ENCODE results near the gene KCNH1.
"Not testable (repeated sequence)": the region's sequence is repeated elsewhere in the genome, so short reads cannot be mapped to it uniquely, and the experiment has no call there.

Gene KCNH1

DNA sequence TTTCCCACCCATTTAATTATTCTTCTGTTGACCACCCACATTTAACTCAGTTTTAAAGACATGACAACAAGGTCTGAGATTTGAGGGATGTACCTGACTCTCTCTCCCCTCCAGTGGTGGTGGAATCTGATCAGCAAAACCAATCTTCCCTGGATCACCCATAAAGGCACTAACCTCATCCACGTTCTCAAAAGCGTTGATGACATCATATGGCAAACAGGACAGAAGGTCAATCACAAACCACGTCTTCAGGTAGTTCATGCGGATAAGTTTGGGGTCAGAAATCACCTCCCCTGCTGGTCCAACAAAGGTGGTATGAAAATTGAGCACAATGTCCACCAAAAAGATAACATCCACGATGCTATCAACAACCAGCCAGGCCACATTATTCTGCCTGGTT, 115.3 kb downstream of the KCNH1 start:
- Histone ChIP-seq H3K4me3 (ENCODE audit: low read length) (no peak overlapping the region), H3K36me3 (ENCODE audit: control insufficient read depth, insufficient read depth, low read length) (no peaks in the 10 kb centered on the region), H3K4me1 (ENCODE audit: control insufficient read depth, insufficient read depth, low read length) (no peaks in the 10 kb centered on the region), H3K27ac (ENCODE audit: low read depth, low read length) (no peak overlapping the region), H3K27me3 (ENCODE audit: control insufficient read depth, insufficient read depth, low read length) (no peaks in the 10 kb centered on the region), H3K9ac (ENCODE audit: low read length) (no peak overlapping the region)

DNA sequence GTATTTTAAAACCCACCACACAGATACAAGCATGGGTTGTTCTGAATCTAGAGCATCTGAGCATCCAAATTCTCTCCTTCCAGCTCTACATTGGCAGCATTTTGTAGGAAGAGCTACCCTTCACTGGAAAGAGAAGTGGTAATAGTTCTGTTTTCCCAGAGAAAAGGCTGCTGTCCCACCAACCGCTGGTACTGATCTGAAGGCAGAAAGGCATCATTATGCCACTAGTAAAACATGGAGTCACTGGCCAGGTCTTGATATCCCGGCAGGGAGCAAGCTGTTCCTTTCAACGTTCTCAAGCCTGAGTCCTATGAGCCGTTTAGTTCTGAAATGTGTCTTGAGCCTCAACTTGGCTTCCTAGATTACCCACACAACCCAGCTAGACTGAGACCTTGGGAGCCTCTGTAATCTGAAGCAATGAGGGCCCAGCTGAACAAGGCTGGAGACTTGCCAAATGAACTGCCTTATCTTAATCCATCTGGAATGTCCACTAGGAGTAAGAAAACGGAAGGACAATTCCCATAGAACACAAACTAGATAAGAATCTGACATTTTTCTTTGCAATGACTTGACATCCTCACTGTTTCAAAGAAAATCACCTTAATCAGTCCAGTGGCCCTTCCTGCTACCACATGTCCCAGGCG, 116.8 kb downstream of the KCNH1 start:
- Histone ChIP-seq H3K36me3 (ENCODE audit: control insufficient read depth, insufficient read depth, low read length) (no peaks in the 10 kb centered on the region), H3K27ac (ENCODE audit: low read depth, low read length) (no peak overlapping the region), H3K27me3 (ENCODE audit: control insufficient read depth, insufficient read depth, low read length) (no peaks in the 10 kb centered on the region)

DNA sequence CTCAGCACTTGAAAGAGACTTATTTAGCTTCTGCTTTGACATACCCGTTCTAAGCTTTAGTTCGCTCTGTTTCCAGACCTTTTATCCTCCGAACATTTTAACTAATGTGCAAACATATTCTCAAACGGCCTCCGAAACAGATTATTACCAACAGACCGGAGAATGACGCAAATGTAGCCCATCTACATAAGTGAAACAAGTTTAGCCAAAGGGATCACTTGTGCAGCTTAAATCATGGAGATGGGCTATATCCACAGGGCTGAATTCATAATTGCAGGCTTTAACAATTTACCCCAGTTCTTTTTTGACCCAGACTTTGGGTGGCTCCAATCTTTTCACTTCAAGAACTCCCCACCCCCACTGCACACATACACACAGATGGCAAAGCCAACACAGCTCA, 119.7 kb downstream of the KCNH1 start:
- Histone ChIP-seq H3K36me3 (ENCODE audit: control insufficient read depth, insufficient read depth, low read length) (no peaks in the 10 kb centered on the region), H3K27me3 (ENCODE audit: control insufficient read depth, insufficient read depth, low read length) (no peaks in the 10 kb centered on the region), H3K27ac (ENCODE audit: low read depth, low read length) (no peak overlapping the region), H3K9ac (ENCODE audit: low read length) (no peak overlapping the region), H3K4me3 (ENCODE audit: low read length) (no peak overlapping the region), H3K4me1 (ENCODE audit: control insufficient read depth, insufficient read depth, low read length) (no peaks in the 10 kb centered on the region)

More for the DNA sequence above, 116.8 kb downstream of the KCNH1 start:
- Histone ChIP-seq H3K9ac (ENCODE audit: low read length) (no peak overlapping the region), H3K4me1 (ENCODE audit: control insufficient read depth, insufficient read depth, low read length) (no peaks in the 10 kb centered on the region), H3K4me3 (ENCODE audit: low read length) (no peak overlapping the region)

DNA sequence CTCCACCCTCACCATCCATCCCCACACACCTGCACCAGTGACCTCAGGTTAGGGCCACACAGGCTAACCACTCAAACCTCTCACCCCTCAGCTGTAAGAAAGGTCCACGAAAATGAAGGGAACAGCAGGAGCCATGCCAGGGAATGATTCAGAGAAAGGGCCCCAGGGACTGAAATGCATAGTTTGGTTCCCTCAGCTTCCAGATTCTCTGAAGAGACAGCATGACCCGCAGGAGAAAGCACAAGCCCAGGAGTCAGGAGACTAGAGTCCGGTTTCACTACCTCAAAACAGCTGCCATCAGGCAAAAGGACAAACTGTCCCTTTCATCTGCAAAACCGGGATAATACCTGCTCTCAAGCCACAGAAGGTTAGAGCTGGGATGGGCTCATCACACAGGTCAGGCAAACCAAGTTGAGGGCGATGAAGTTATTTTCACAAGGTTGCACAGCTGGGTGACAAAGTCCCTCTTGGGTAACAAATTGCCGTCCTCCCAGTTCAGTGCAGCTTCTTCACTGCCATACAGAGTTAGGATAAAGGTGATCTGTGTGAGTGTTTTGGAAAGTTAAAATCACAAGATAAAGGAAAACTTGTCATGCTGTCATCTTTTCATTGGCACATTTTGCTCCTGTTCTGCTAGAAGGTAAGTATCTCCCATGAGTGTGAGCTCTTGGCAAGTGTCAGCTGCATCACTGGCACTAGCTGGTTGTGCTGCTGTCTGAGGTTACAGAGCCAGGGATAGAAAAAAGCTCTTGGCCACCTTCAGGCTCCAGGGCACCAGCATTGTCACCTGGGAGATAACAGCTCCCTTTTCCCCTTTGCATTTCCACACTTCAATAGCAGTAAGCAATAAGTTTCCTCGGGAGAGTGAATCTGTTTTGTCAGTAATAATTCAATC, 120.4 kb downstream of the KCNH1 start:
- H3K27me3 ChIP-seq (ENCODE audit: control insufficient read depth, insufficient read depth, low read length), result no peaks in the 10 kb centered on the region
- H3K9ac ChIP-seq (ENCODE audit: low read length), result no peak overlapping the region
- no peaks in the 10 kb centered on the region for H3K4me1 ChIP-seq (ENCODE audit: control insufficient read depth, insufficient read depth, low read length)
- H3K4me3 ChIP-seq (ENCODE audit: low read length), result no peak overlapping the region
- H3K36me3 ChIP-seq (ENCODE audit: control insufficient read depth, insufficient read depth, low read length), result no peaks in the 10 kb centered on the region
- H3K27ac ChIP-seq (ENCODE audit: low read depth, low read length), result no peak overlapping the region

DNA sequence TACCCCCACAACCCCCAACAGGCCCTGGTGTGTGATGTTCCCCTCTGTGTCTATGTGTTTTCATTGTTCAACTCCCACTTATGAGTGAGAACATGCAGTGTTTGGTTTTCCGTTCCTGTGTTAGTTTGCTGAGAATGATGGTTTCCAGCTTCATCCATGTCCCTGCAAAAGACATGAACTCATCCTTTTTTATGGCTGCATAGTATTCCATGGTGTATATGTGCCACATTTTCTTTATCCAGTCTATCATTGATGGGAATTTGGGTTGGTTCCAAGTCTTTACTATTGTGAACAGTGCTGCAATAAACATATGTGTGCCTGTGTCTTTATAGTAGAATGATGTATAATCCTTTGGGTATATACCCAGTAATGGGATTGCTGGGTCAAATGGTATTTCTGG, 122.8 kb downstream of the KCNH1 start:
- not testable (repeated sequence) for H3K9ac ChIP-seq (ENCODE audit: low read length); H3K4me3 ChIP-seq (ENCODE audit: low read length); H3K27ac ChIP-seq (ENCODE audit: low read depth, low read length); H3K4me1 ChIP-seq (ENCODE audit: control insufficient read depth, insufficient read depth, low read length); H3K36me3 ChIP-seq (ENCODE audit: control insufficient read depth, insufficient read depth, low read length); H3K27me3 ChIP-seq (ENCODE audit: control insufficient read depth, insufficient read depth, low read length)

DNA sequence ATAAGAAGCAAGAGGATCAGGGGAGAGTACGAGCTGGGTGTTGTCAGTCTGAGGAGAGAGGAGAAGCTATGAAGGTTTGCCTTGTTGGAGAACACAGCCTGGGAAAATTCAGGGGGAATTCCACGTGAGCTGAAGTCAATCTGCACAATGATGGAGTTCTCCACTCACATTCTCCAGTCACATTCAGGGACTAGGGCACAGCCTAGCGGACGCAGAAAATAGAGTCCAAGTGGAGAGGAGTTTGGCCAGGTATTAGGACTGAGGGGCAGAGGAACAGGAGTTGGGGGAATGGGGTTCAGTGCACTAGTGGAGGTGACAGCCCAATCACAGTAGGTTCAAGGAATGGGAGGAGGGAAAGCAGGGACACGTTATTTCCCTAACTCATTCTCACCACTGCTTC, 124.0 kb downstream of the KCNH1 start:
- Histone ChIP-seq H3K9ac (ENCODE audit: low read length) (no peak overlapping the region), H3K36me3 (ENCODE audit: control insufficient read depth, insufficient read depth, low read length) (no peaks in the 10 kb centered on the region), H3K27me3 (ENCODE audit: control insufficient read depth, insufficient read depth, low read length) (no peaks in the 10 kb centered on the region), H3K27ac (ENCODE audit: low read depth, low read length) (no peak overlapping the region), H3K4me1 (ENCODE audit: control insufficient read depth, insufficient read depth, low read length) (no peaks in the 10 kb centered on the region), H3K4me3 (ENCODE audit: low read length) (no peak overlapping the region)

DNA sequence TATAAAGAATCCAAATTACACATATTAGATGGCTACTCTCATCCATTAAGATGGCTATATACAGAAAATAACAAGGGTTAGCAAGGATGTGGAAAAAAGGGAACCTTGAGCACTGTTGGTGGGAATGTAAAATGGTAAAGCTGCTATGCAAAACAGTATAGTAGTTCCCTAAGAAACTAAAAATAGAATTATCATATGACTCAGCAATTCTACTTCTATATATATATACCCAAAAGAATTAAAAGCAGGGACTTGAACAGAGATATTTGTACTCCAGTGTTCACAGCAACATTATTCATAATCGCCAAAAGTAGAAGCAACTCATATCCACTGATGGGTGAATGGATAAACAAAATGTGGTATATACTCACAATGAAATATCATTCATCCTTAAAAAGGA, 126.1 kb downstream of the KCNH1 start:
- H3K27ac ChIP-seq (ENCODE audit: low read depth, low read length), result no peak overlapping the region
- H3K27me3 ChIP-seq (ENCODE audit: control insufficient read depth, insufficient read depth, low read length), result no peaks in the 10 kb centered on the region
- H3K4me3 ChIP-seq (ENCODE audit: low read length), result no peak overlapping the region

DNA sequence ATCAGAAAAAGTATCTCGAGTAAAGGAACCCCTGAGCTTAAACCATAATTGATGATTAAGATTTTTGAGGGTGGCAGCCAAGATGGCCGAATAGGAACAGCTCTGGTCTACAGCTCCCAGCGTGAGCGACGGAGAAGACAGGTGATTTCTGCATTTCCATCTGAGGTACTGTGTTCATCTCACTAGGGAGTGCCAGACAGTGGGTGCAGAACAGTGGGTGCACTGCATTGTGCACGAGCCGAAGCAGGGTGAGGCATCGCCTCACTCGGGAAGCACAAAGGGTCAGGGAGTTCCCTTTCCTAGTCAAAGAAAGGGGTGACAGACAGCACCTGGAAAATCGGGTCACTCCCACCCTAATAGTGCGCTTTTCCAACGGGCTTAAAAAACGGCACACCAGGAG, 138.0 kb downstream of the KCNH1 start:
- H3K4me1 ChIP-seq (ENCODE audit: control insufficient read depth, insufficient read depth, low read length); H3K27ac ChIP-seq (ENCODE audit: low read depth, low read length); H3K4me3 ChIP-seq (ENCODE audit: low read length); H3K9ac ChIP-seq (ENCODE audit: low read length); H3K36me3 ChIP-seq (ENCODE audit: control insufficient read depth, insufficient read depth, low read length); H3K27me3 ChIP-seq (ENCODE audit: control insufficient read depth, insufficient read depth, low read length): not testable (repeated sequence)

More for the DNA sequence above, 126.1 kb downstream of the KCNH1 start:
- Histone ChIP-seq H3K4me1 (ENCODE audit: control insufficient read depth, insufficient read depth, low read length) (no peaks in the 10 kb centered on the region), H3K9ac (ENCODE audit: low read length) (no peak overlapping the region), H3K36me3 (ENCODE audit: control insufficient read depth, insufficient read depth, low read length) (no peaks in the 10 kb centered on the region)

DNA sequence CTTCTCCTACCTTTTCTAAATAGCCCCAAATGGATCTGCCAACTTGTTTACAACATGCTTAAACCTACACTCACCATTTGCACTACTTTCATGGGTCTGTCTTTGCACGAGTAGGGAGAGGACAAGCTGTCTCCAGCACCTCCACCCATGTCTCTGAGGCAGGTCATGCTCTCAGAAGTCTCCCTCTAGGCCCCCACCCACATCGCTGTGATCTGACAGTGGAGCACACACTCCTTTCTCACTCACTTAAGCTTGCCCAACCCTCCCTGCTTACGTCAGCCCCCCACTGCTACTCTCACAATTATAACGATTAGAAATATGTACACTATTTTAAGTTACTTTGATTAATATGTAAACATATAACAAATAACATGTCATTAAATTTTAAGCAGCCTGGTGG, 141.1 kb downstream of the KCNH1 start:
- Histone ChIP-seq H3K9ac (ENCODE audit: low read length) (no peak overlapping the region), H3K4me3 (ENCODE audit: low read length) (no peak overlapping the region), H3K36me3 (ENCODE audit: control insufficient read depth, insufficient read depth, low read length) (no peaks in the 10 kb centered on the region), H3K27me3 (ENCODE audit: control insufficient read depth, insufficient read depth, low read length) (no peaks in the 10 kb centered on the region), H3K4me1 (ENCODE audit: control insufficient read depth, insufficient read depth, low read length) (no peaks in the 10 kb centered on the region), H3K27ac (ENCODE audit: low read depth, low read length) (no peak overlapping the region)

DNA sequence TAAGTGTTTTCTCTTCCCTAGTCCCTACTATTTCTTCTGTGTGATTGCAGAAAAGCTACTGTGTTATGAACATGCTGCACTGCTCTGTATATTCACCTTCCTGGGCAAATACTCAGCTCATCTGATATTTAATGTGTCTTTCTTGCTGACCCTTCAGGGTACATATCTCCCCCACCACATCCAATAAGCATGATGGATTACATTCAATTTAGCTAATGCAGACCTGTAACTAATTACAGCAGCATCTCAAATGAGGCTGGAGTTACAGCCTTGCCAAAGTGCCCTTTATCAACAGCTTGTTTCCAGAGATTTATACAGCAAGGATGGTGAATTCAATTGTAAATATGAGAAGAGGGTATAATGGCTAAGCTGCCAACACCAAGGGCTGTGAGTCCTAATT, 144.0 kb downstream of the KCNH1 start:
- Histone ChIP-seq H3K4me1 (ENCODE audit: control insufficient read depth, insufficient read depth, low read length) (no peaks in the 10 kb centered on the region), H3K36me3 (ENCODE audit: control insufficient read depth, insufficient read depth, low read length) (no peaks in the 10 kb centered on the region), H3K4me3 (ENCODE audit: low read length) (no peak overlapping the region), H3K9ac (ENCODE audit: low read length) (no peak overlapping the region), H3K27me3 (ENCODE audit: control insufficient read depth, insufficient read depth, low read length) (no peaks in the 10 kb centered on the region), H3K27ac (ENCODE audit: low read depth, low read length) (no peak overlapping the region)

DNA sequence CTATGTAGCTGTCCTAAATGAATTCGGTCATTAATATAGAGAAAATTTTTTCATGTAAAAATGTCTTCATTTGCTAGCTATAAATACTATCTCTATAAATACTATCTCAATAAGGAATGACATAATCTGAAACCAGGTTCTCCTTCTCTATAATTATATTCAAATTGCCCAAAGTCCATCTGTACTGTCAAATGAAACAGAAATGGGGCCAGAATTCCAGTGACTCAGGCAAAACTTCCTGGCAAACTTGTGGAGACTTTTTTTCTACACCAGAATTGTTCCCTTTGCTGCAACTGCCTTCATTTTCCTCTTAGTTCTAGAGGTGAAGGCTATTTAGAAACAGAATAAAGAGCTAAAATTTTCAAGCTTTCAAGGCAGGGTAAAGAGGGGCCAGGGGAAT, 152.5 kb downstream of the KCNH1 start:
- no peak overlapping the region for H3K4me3 ChIP-seq (ENCODE audit: low read length)

DNA sequence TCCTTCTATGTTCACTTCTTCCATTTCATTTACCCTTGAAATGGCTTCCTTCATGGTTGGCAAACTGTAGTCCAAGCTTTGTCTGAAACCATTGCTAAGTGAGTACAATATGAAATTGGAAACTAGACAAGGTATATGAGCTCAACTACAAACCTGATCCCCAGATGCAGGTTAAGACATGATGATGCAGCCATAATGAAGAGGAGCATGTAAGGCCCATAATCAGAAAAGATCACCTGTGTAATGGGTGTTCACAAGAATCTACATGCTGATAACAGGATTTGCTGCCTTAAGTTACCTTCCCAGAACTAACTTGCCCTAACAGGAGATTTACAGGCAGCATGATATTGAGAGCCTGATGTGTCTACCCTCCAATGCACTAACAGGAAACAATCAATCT, 153.9 kb downstream of the KCNH1 start:
- H3K27me3 ChIP-seq (ENCODE audit: control insufficient read depth, insufficient read depth, low read length), result no peaks in the 10 kb centered on the region
- H3K36me3 ChIP-seq (ENCODE audit: control insufficient read depth, insufficient read depth, low read length), result no peaks in the 10 kb centered on the region
- H3K27ac ChIP-seq (ENCODE audit: low read depth, low read length), result no peak overlapping the region
- H3K4me1 ChIP-seq (ENCODE audit: control insufficient read depth, insufficient read depth, low read length), result no peaks in the 10 kb centered on the region
- H3K9ac ChIP-seq (ENCODE audit: low read length), result no peak overlapping the region
- H3K4me3 ChIP-seq (ENCODE audit: low read length), result no peak overlapping the region

More for the DNA sequence above, 152.5 kb downstream of the KCNH1 start:
- Histone ChIP-seq H3K36me3 (ENCODE audit: control insufficient read depth, insufficient read depth, low read length) (no peaks in the 10 kb centered on the region), H3K9ac (ENCODE audit: low read length) (no peak overlapping the region), H3K4me1 (ENCODE audit: control insufficient read depth, insufficient read depth, low read length) (no peaks in the 10 kb centered on the region), H3K27ac (ENCODE audit: low read depth, low read length) (no peak overlapping the region), H3K27me3 (ENCODE audit: control insufficient read depth, insufficient read depth, low read length) (no peaks in the 10 kb centered on the region)

DNA sequence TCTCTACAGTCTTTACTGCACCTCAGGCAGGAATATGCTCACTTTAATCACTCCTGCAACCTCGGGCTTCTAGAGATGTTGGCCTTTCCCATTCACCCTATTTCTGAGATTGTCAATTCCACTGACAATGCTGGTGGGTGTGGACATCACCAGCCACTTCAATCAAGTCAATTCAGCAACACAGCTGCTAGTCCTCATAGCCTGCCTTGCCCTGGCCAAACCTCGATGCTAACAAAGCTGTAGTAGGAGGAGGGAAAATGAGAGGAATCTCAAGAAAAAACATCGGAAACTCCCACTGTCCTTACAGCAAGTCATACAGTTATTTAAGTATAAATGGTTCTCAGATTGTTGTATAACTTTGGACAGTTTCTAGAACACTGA, 155.0 kb downstream of the KCNH1 start:
- no peaks in the 10 kb centered on the region for H3K27me3 ChIP-seq (ENCODE audit: control insufficient read depth, insufficient read depth, low read length)
- no peak overlapping the region for H3K27ac ChIP-seq (ENCODE audit: low read depth, low read length)
- H3K4me1 ChIP-seq (ENCODE audit: control insufficient read depth, insufficient read depth, low read length), result no peaks in the 10 kb centered on the region
- H3K4me3 ChIP-seq (ENCODE audit: low read length), result no peak overlapping the region
- no peaks in the 10 kb centered on the region for H3K36me3 ChIP-seq (ENCODE audit: control insufficient read depth, insufficient read depth, low read length)
- H3K9ac ChIP-seq (ENCODE audit: low read length), result no peak overlapping the region
